IMR-90 (cell line): Measurements from ENCODE around the gene TMOD4.

ENCODE experiments used
- BHLHE40 ChIP-seq: fragments of 150-350 bp; IDR thresholded peaks from 2 replicates; pipeline ENCODE4 v1.6.1; 2016; ENCODE audit warnings: mild to moderate bottlenecking, low read depth, low read length
- CEBPB ChIP-seq: IDR thresholded peaks from 2 replicates; pipeline ENCODE4 v1.6.1; 2012; ENCODE audit warnings: low read depth, low read length, improper control_type of control experiment
- CHD1 ChIP-seq: IDR thresholded peaks from 2 replicates; pipeline ENCODE4 v1.6.1; 2012; ENCODE audit warnings: low read depth, low read length, improper control_type of control experiment
- CTCF ChIP-seq: conservative IDR thresholded peaks from 2 replicates; pipeline ENCODE4 v1.5.1; 2012; ENCODE audit warnings: mild to moderate bottlenecking, low read depth, low read length, improper control_type of control experiment
- MAFK ChIP-seq: IDR thresholded peaks from 2 replicates; pipeline ENCODE4 v1.6.1; 2012; ENCODE audit warnings: low read depth, low read length, improper control_type of control experiment
- MAZ ChIP-seq: IDR thresholded peaks from 2 replicates; pipeline ENCODE4 v1.6.1; 2012; ENCODE audit warnings: low read depth, mild to moderate bottlenecking, low read length, improper control_type of control experiment, moderate library complexity, borderline replicate concordance
- MXI1 ChIP-seq: IDR thresholded peaks from 2 replicates; pipeline ENCODE4 v1.6.1; 2012; ENCODE audit warnings: low read depth, mild to moderate bottlenecking, low read length, moderate library complexity, borderline replicate concordance
- POLR2A ChIP-seq: IDR thresholded peaks from 2 replicates; pipeline ENCODE4 v1.6.1; 2012; ENCODE audit warnings: mild to moderate bottlenecking, low read depth, low read length
- RAD21 ChIP-seq: IDR thresholded peaks from 2 replicates; pipeline ENCODE4 v1.6.1; 2012; ENCODE audit warnings: low read length, improper control_type of control experiment
- RCOR1 ChIP-seq: IDR thresholded peaks from 2 replicates; pipeline ENCODE4 v1.6.1; 2012; ENCODE audit warnings: mild to moderate bottlenecking, low read length, improper control_type of control experiment; ENCODE audit not compliant: insufficient replicate concordance
- RFX5 ChIP-seq: IDR thresholded peaks from 2 replicates; pipeline ENCODE4 v1.8.0; 2012; ENCODE audit warnings: low read depth, mild to moderate bottlenecking, low read length, moderate library complexity
- SMC3 ChIP-seq: fragments of 150-350 bp; IDR thresholded peaks from 2 replicates; pipeline ENCODE4 v1.6.1; 2016; ENCODE audit warnings: low read depth, mild to moderate bottlenecking, antibody characterized with exemption, low read length, moderate library complexity
- TF ChIP-seq, protein P1 (sequence below): fragments of 150-350 bp; IDR thresholded peaks from 2 replicates; pipeline ENCODE4 v1.6.1; 2017; ENCODE audit warnings: mild to moderate bottlenecking, antibody characterized with exemption, low read length, low read depth

GRCh38 chr1:151192047-151192446, 16.3 kb upstream of the TMOD4 start:
- TF ChIP-seq MAFK = no peak
- TF ChIP-seq CTCF = no peak
- TF ChIP-seq MAZ = no peak
- no peak for TF ChIP-seq POLR2A
- no peak for TF ChIP-seq SMC3
- no peak for TF ChIP-seq RAD21
- TF ChIP-seq MXI1 = no peak
- TF ChIP-seq RFX5 = no peak
- TF ChIP-seq CEBPB = peak; percentile 32; the same call in 1 of the 2 replicates
- TF ChIP-seq RCOR1 = no peak
- TF ChIP-seq BHLHE40 = no peak
- TF ChIP-seq CHD1 = no peak
- TF ChIP-seq, protein P1, sequence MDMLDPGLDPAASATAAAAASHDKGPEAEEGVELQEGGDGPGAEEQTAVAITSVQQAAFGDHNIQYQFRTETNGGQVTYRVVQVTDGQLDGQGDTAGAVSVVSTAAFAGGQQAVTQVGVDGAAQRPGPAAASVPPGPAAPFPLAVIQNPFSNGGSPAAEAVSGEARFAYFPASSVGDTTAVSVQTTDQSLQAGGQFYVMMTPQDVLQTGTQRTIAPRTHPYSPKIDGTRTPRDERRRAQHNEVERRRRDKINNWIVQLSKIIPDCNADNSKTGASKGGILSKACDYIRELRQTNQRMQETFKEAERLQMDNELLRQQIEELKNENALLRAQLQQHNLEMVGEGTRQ = no peak
